Kidney (tissue), 14 donors: ENCODE data around the gene ADARB2. TPM values are rescaled to one million over a fixed set of nuclear protein-coding genes. Genes with fewer than 3 reads are reported as not detected.
A peak's percentile ranks its signal among the peaks of the same experiment; 100 is the strongest.

Experiments used
- DNase-seq, 5 donors: peaks; one replicate each; pipeline ENCODE4 v3.0.0-alpha.2; 2013 to 2020
- FAIRE-seq: peaks from 2 replicates; lab custom pipeline; 2012; peaks lifted over from hg19 to GRCh38; lab: Jason Lieb, UNC
- H3K27ac ChIP-seq, 2 donors: one replicate each; pipeline ENCODE4 v1.7.0; 2013; ENCODE audit warnings: low read depth in 2 of 2, low read length in 2 of 2, inconsistent platforms in 1 of 2
- H3K27me3 ChIP-seq: one replicate; pipeline ENCODE4 v1.7.1; 2013; ENCODE audit warnings: low read length, inconsistent platforms; ENCODE audit not compliant: control insufficient read depth, insufficient read depth
- H3K36me3 ChIP-seq, 3 donors: one replicate each; pipeline versions ENCODE4 v1.7.0 to v1.7.1; 2013; ENCODE audit warnings: low read length in 3 of 3, control low read depth in 1 of 3, inconsistent platforms in 1 of 3; ENCODE audit not compliant: insufficient read depth in 3 of 3, control insufficient read depth in 2 of 3
- H3K4me1 ChIP-seq, 3 donors: one replicate each; pipeline versions ENCODE4 v1.7.0 to v1.7.1; 2013; ENCODE audit warnings: low read length in 3 of 3, inconsistent platforms in 1 of 3, low read depth in 1 of 3; ENCODE audit not compliant: control insufficient read depth in 2 of 3, insufficient read depth in 2 of 3
- H3K4me3 ChIP-seq, 3 donors: one replicate each; pipeline versions ENCODE4 v1.7.0 to v1.8.1; 2013; ENCODE audit warnings: low read length in 3 of 3, control low read depth in 1 of 3, inconsistent platforms in 1 of 3
- H3K9ac ChIP-seq, 3 donors: one replicate each; pipeline versions ENCODE4 v1.7.0 to v1.7.1; 2013; ENCODE audit warnings: low read length in 3 of 3, control low read depth in 1 of 3, inconsistent platforms in 1 of 3
- H3K9me3 ChIP-seq, 3 donors: one replicate each; pipeline versions ENCODE4 v1.7.0 to v1.7.1; 2013; ENCODE audit warnings: low read length in 3 of 3, control low read depth in 1 of 3, inconsistent platforms in 1 of 3; ENCODE audit not compliant: control insufficient read depth in 2 of 3, insufficient read depth in 1 of 3
- CTCF ChIP-seq: IDR thresholded peaks from 3 replicates; pipeline ENCODE4 v1.5.1; 2012; ENCODE audit warnings: mild to moderate bottlenecking, moderate library complexity, borderline replicate concordance; ENCODE audit not compliant: insufficient read depth; ENCODE audit errors: extremely low read depth
- intact Hi-C: fragments of 100-400 bp; cut with DNase I; formaldehyde crosslinking; loops from one replicate; pipeline ENCODE4 v1.11.1; 2022
- polyA plus RNA-seq: library from polyadenylated mRNA; stranded (reverse); fragments of 350-450 nt; fragmentation: Illumina TruSeq; extraction: RNeasy Lipid Tissue Mini Kit (QIAGEN cat#74804); gene quantifications from one replicate; pipeline ENCODE4 v1.2.3, GENCODE V29; 2014; ENCODE audit warnings: low read depth, low replicate concordance; ENCODE audit not compliant: insufficient read depth
- total RNA-seq: library from RNA; stranded (reverse); fragmentation: NEBNext Ultra II Directional; extraction: Animal tissue kit (Norgen Biotek cat#: 25700); gene quantifications from one replicate; pipeline ENCODE4 v1.2.1, GENCODE V29; 2021
- donor health status: control.
- donor health status: control.
- donor health status: control.
- donor health status: control.
- donor health status: control.
- donor health status: DM: yes; HTN: yes; CAD: no.
- donor health status: Normal renal cell carcinoma (clear cell type).

ADARB2 gene
- total and polyA plus RNA-seq, 2 donors from 2014 or later = 1.0 to 1.3 TPM

- Histone ChIP-seq H3K36me3 (no peaks in the 10 kb centered on the region), H3K4me3 (no peak overlapping the region), H3K9me3 (no peaks in the 10 kb centered on the region), H3K27ac (no peak overlapping the region), H3K27me3 (no peaks in the 10 kb centered on the region), H3K4me1 (no peaks in the 10 kb centered on the region), H3K9ac (no peak overlapping the region)
- TF ChIP-seq CTCF = no peak
- FAIRE-seq = no peak
- DNase-seq = no peak
- intact Hi-C loops = no loop called here
Measured at GRCh38 chr10:1294748-1295147, 442.6 kb downstream of the ADARB2 start.

GRCh38 chr10:1293636-1294435 lies 443.5 kb downstream of the ADARB2 start:
- H3K27me3 ChIP-seq = no peaks in the 10 kb centered on the region
- H3K9ac ChIP-seq = no peak overlapping the region
- FAIRE-seq = no peak
- H3K36me3 ChIP-seq = no peaks in the 10 kb centered on the region
- no peak overlapping the region for H3K4me3 ChIP-seq
- no peak for TF ChIP-seq CTCF
- DNase-seq = peak in 2 of 5 donors; percentile 28 to 39
- no peak overlapping the region for H3K27ac ChIP-seq
- intact Hi-C loops = no loop called here
- no peaks in the 10 kb centered on the region for H3K4me1 ChIP-seq
- no peaks in the 10 kb centered on the region for H3K9me3 ChIP-seq

- intact Hi-C loops = no loop called here
- Histone ChIP-seq H3K9ac (no peak overlapping the region), H3K27ac (no peak overlapping the region), H3K4me1 (no peaks in the 10 kb centered on the region), H3K36me3 (no peaks in the 10 kb centered on the region), H3K9me3 (no peaks in the 10 kb centered on the region), H3K27me3 (no peaks in the 10 kb centered on the region), H3K4me3 (no peak overlapping the region)
- peak in 2 of 5 donors; percentile 29 to 58 for DNase-seq
- no peak for FAIRE-seq
- TF ChIP-seq CTCF = no peak
Measured at GRCh38 chr10:1293157-1293556, 444.2 kb downstream of the ADARB2 start.

- H3K36me3 ChIP-seq = no peaks in the 10 kb centered on the region
- no peak for FAIRE-seq
- TF ChIP-seq CTCF = no peak
- H3K9me3 ChIP-seq = no peaks in the 10 kb centered on the region
- intact Hi-C loops = no loop called here
- DNase-seq = peak in 2 of 5 donors; percentile 32 to 69
- no peaks in the 10 kb centered on the region for H3K27me3 ChIP-seq
- H3K27ac ChIP-seq = no peak overlapping the region
- H3K9ac ChIP-seq = no peak overlapping the region
- no peak overlapping the region for H3K4me3 ChIP-seq
- no peaks in the 10 kb centered on the region for H3K4me1 ChIP-seq
Measured at GRCh38 chr10:1292611-1293031, 444.7 kb downstream of the ADARB2 start.
